WTC11 (cell line): Measurements from ENCODE around the gene SLIT1. TPM values are rescaled to one million over a fixed set of nuclear protein-coding genes. Genes with fewer than 3 reads are reported as not detected.

Experiments
- ATAC-seq: fragments of 200-7000 bp; cut with Tn5 transposase; 2 replicates; pipeline ENCODE4 v1.10.0; 2021; ENCODE audit warnings: mild to moderate bottlenecking, moderate library complexity
- CTCF ChIA-PET: fragments of 300-600 bp; sonication (Branson Sonifier 250); formaldehyde crosslinking; loops from one replicate; lab custom pipeline; 2021; ENCODE audit warnings: antibody characterized with exemption; lab: Charles Lee
- POLR2A ChIA-PET: fragments of 350-600 bp; sonication (Branson Sonifier 250); formaldehyde crosslinking; loops from one replicate; lab custom pipeline; 2021; ENCODE audit warnings: antibody characterized with exemption; lab: Charles Lee
- DNase-seq: peaks from one replicate; pipeline ENCODE4 v3.0.0; 2021; ENCODE audit warnings: low spot score
- H3K27ac Mint-ChIP-seq: 2 replicates; pipeline ENCODE4 v1.8.0; 2021; ENCODE audit warnings: mixed read lengths
- H3K27me3 Mint-ChIP-seq: 2 replicates; pipeline ENCODE4 v1.8.0; 2021; ENCODE audit warnings: low read depth, mild to moderate bottlenecking, moderate library complexity, mixed read lengths
- H3K36me3 Mint-ChIP-seq: 2 replicates; pipeline ENCODE4 v1.8.0; 2021; ENCODE audit warnings: mixed read lengths
- H3K4me1 Mint-ChIP-seq: 2 replicates; pipeline ENCODE4 v1.8.0; 2022; ENCODE audit warnings: mixed read lengths
- H3K4me3 Mint-ChIP-seq: 2 replicates; pipeline ENCODE4 v1.8.0; 2021; ENCODE audit warnings: mild to moderate bottlenecking, moderate library complexity, mixed read lengths
- H3K9me3 Mint-ChIP-seq: 2 replicates; pipeline ENCODE4 v1.8.0; 2021; ENCODE audit warnings: mixed read lengths
- ARID4B ChIP-seq: sonication (generic); formaldehyde crosslinking; IDR thresholded peaks from 2 replicates; pipeline ENCODE4 v1.8.0; 2023; ENCODE audit warnings: missing genetic modification reagents, mild to moderate bottlenecking, borderline replicate concordance
- ATF2 ChIP-seq: sonication (generic); formaldehyde crosslinking; IDR thresholded peaks from 2 replicates; pipeline ENCODE4 v1.8.1; 2022; ENCODE audit warnings: low read depth, missing genetic modification reagents, borderline replicate concordance
- CREM ChIP-seq: sonication (generic); formaldehyde crosslinking; IDR thresholded peaks from 2 replicates; pipeline ENCODE4 v1.8.1; 2022; ENCODE audit warnings: mild to moderate bottlenecking, missing genetic modification reagents, moderate library complexity
- CTCF ChIP-seq: fragments of 200-600 bp; IDR thresholded peaks from 2 replicates; pipeline ENCODE4 v1.8.0; 2022; ENCODE audit warnings: antibody characterized with exemption
- E2F4 ChIP-seq: sonication (generic); formaldehyde crosslinking; IDR thresholded peaks from 2 replicates; pipeline ENCODE4 v1.8.1; 2022; ENCODE audit warnings: low read depth, mild to moderate bottlenecking, moderate library complexity, missing genetic modification reagents, borderline replicate concordance
- ELF4 ChIP-seq: sonication (generic); formaldehyde crosslinking; IDR thresholded peaks from 2 replicates; pipeline ENCODE4 v1.8.1; 2022; ENCODE audit warnings: low read depth, mild to moderate bottlenecking, moderate library complexity, missing genetic modification reagents
- ETV6 ChIP-seq: sonication (generic); formaldehyde crosslinking; IDR thresholded peaks from 2 replicates; pipeline ENCODE4 v1.8.1; 2022; ENCODE audit warnings: mild to moderate bottlenecking, missing genetic modification reagents
- HMGA2 ChIP-seq: fragments of 250-450 bp; sonication (Bioruptor Pico); IDR thresholded peaks from 2 replicates; pipeline ENCODE4 v1.4.0; 2021; ENCODE audit warnings: mild to moderate bottlenecking, moderate library complexity
- HMGXB4 ChIP-seq: sonication (generic); formaldehyde crosslinking; IDR thresholded peaks from 2 replicates; pipeline ENCODE4 v1.8.1; 2023; ENCODE audit warnings: mild to moderate bottlenecking, moderate library complexity, missing genetic modification reagents
- KAT7 ChIP-seq: sonication (generic); formaldehyde crosslinking; IDR thresholded peaks from 2 replicates; pipeline ENCODE4 v1.8.1; 2023; ENCODE audit warnings: missing genetic modification reagents, mild to moderate bottlenecking, borderline replicate concordance
- MXD4 ChIP-seq: fragments of 250-450 bp; sonication (Bioruptor Pico); IDR thresholded peaks from 2 replicates; pipeline ENCODE4 v1.8.0; 2021; ENCODE audit warnings: mild to moderate bottlenecking, moderate library complexity, borderline replicate concordance
- NR3C1 ChIP-seq: sonication (generic); formaldehyde crosslinking; conservative IDR thresholded peaks from 2 replicates; pipeline ENCODE4 v1.8.1; 2023; ENCODE audit warnings: low read depth, mild to moderate bottlenecking, missing genetic modification reagents
- PRRX2 ChIP-seq: fragments of 250-450 bp; sonication (Bioruptor Pico); IDR thresholded peaks from 2 replicates; pipeline ENCODE4 v1.8.0; 2021; ENCODE audit warnings: mild to moderate bottlenecking
- USF2 ChIP-seq: sonication (generic); formaldehyde crosslinking; IDR thresholded peaks from 2 replicates; pipeline ENCODE4 v1.8.1; 2023; ENCODE audit warnings: mild to moderate bottlenecking, missing genetic modification reagents, moderate library complexity
- ZMAT4 ChIP-seq: fragments of 250-450 bp; sonication (Bioruptor Pico); IDR thresholded peaks from 2 replicates; pipeline ENCODE4 v1.9.0; 2021; ENCODE audit warnings: mild to moderate bottlenecking
- ZNF121 ChIP-seq: sonication (generic); formaldehyde crosslinking; IDR thresholded peaks from 2 replicates; pipeline ENCODE4 v1.8.0; 2023; ENCODE audit warnings: missing genetic modification reagents
- ZNF232 ChIP-seq: sonication (generic); formaldehyde crosslinking; IDR thresholded peaks from 2 replicates; pipeline ENCODE4 v1.8.0; 2022; ENCODE audit warnings: mild to moderate bottlenecking, missing genetic modification reagents
- ZNF263 ChIP-seq: sonication (generic); formaldehyde crosslinking; IDR thresholded peaks from 2 replicates; pipeline ENCODE4 v1.8.1; 2022; ENCODE audit warnings: low read depth, mild to moderate bottlenecking, moderate library complexity, missing genetic modification reagents
- total RNA-seq: library from RNA; stranded (reverse); gene quantifications from 3 replicates; pipeline ENCODE4 v1.2.3, GENCODE V29; 2021

SLIT1 gene
- total RNA-seq, 1 experiment from 2014 or later = 1.6 TPM

GRCh38 chr10:97192952-97193435, 7.2 kb upstream of the SLIT1 start:
- H3K27ac Mint-ChIP-seq = no peak overlapping the region
- H3K9me3 Mint-ChIP-seq = no peaks in the 10 kb centered on the region
- ATAC-seq (no peak), DNase-seq (no peak)
- no peak overlapping the region for H3K4me3 Mint-ChIP-seq
- peaks cover 28% of the 10 kb centered on the region for H3K27me3 Mint-ChIP-seq
- ChIA-PET POLR2A (no interaction called here), CTCF (interaction anchor here (1.2 to 10.5 kb wide), 5 partner anchors 14 to 118 kb away, joined by 3 to 123 read pairs (median 7); no protein-coding TSS in a partner anchor)
- peaks cover 18% of the 10 kb centered on the region for H3K4me1 Mint-ChIP-seq
- no peak for TF ChIP-seq KAT7 (CRISPR knock-in tag)
- TF ChIP-seq ZNF263 = no peak
- no peak for TF ChIP-seq CREM (CRISPR knock-in tag)
- no peak for TF ChIP-seq ZNF232
- TF ChIP-seq ZNF121 = no peak
- no peak for TF ChIP-seq MXD4 (CRISPR knock-in tag)
- TF ChIP-seq ETV6 = no peak
- TF ChIP-seq PRRX2 = no peak
- no peak for TF ChIP-seq ZMAT4 (CRISPR knock-in tag)
- TF ChIP-seq NR3C1 (CRISPR knock-in tag) = no peak
- no peak for TF ChIP-seq CTCF
- no peak for TF ChIP-seq E2F4
- H3K36me3 Mint-ChIP-seq = no peaks in the 10 kb centered on the region

- Mint-ChIP-seq H3K4me3 (no peak overlapping the region), H3K4me1 (peaks cover 10% of the 10 kb centered on the region; the same call in 1 of the 2 replicates), H3K27me3 (peaks cover 43% of the 10 kb centered on the region), H3K9me3 (no peaks in the 10 kb centered on the region), H3K27ac (no peak overlapping the region), H3K36me3 (no peaks in the 10 kb centered on the region)
- DNase-seq = no peak
- TF ChIP-seq USF2 (CRISPR knock-in tag) = no peak
- no peak for TF ChIP-seq ELF4
- TF ChIP-seq ATF2 (CRISPR knock-in tag) = no peak
- no peak for TF ChIP-seq ARID4B (CRISPR knock-in tag)
- no peak for TF ChIP-seq PRRX2
- TF ChIP-seq HMGA2 (CRISPR knock-in tag) = no peak
- no peak for TF ChIP-seq HMGXB4 (CRISPR knock-in tag)
- ATAC-seq = no peak
- POLR2A ChIA-PET = no interaction called here
- CTCF ChIA-PET = interaction anchor here (1.1 to 10.5 kb wide), 3 partner anchors 11 to 118 kb away, joined by 3 to 123 read pairs (median 3); no protein-coding TSS in a partner anchor
These were observed 4.7 kb upstream of the SLIT1 start for GRCh38 chr10:97190450-97190849.
